Measurements from ENCODE around the gene RAD51B.

RAD51B gene

GRCh38 chr14:67908052-67908754 lies 88.6 kb downstream of the RAD51B start:
- no peak for DNase-seq

GRCh38 chr14:67911562-67911961 lies 92.0 kb downstream of the RAD51B start:
- no peak for DNase-seq

- no peak for DNase-seq
These were observed 96.9 kb downstream of the RAD51B start for GRCh38 chr14:67916430-67916829.

- no peak for DNase-seq
These were observed 97.4 kb downstream of the RAD51B start for GRCh38 chr14:67917006-67917405.

- no peak for DNase-seq
These were observed 99.3 kb downstream of the RAD51B start for GRCh38 chr14:67918838-67919237.

GRCh38 chr14:67919259-67920032 lies 99.9 kb downstream of the RAD51B start:
- no peak for DNase-seq

GRCh38 chr14:67926821-67927220 lies 107.2 kb downstream of the RAD51B start:
- DNase-seq: no peak

GRCh38 chr14:67927244-67927643 lies 107.7 kb downstream of the RAD51B start:
- no peak for DNase-seq

- DNase-seq: no peak
These were observed 108.8 kb downstream of the RAD51B start for GRCh38 chr14:67928375-67928774.

GRCh38 chr14:67932708-67933246 lies 113.2 kb downstream of the RAD51B start:
- no peak for DNase-seq

- no peak for DNase-seq
These were observed 113.7 kb downstream of the RAD51B start for GRCh38 chr14:67933266-67933665.

- peak; percentile 38 for DNase-seq
These were observed 114.5 kb downstream of the RAD51B start for GRCh38 chr14:67934087-67934486.

- no peak for DNase-seq
These were observed 115.3 kb downstream of the RAD51B start for GRCh38 chr14:67934862-67935261.

- DNase-seq: no peak
These were observed 115.8 kb downstream of the RAD51B start for GRCh38 chr14:67935371-67935770.

GRCh38 chr14:67938071-67938470 lies 118.5 kb downstream of the RAD51B start:
- DNase-seq: no peak

GRCh38 chr14:67940486-67941455 lies 121.2 kb downstream of the RAD51B start:
- DNase-seq: no peak

GRCh38 chr14:67941456-67942018 lies 122.0 kb downstream of the RAD51B start:
- DNase-seq: no peak

- DNase-seq: no peak
These were observed 122.6 kb downstream of the RAD51B start for GRCh38 chr14:67942080-67942710.

GRCh38 chr14:67943947-67944346 lies 124.4 kb downstream of the RAD51B start:
- DNase-seq: peak; percentile 18

- no peak for DNase-seq
These were observed 125.0 kb downstream of the RAD51B start for GRCh38 chr14:67944605-67945004.

GRCh38 chr14:67949771-67950170 lies 130.2 kb downstream of the RAD51B start:
- no peak for DNase-seq

- no peak for DNase-seq
These were observed 130.8 kb downstream of the RAD51B start for GRCh38 chr14:67950386-67950785.
